GM12873 (cell line): ENCODE measurements around the gene CMTM8.

Experiments used
- TF ChIP-seq, protein P1 (sequence below): IDR thresholded peaks from 2 replicates; pipeline ENCODE4 v1.5.1; 2012; ENCODE audit warnings: low read depth, mild to moderate bottlenecking, moderate library complexity, low read length, control low read depth; ENCODE audit not compliant: insufficient read depth; ENCODE audit errors: missing control alignments

Gene CMTM8

DNA sequence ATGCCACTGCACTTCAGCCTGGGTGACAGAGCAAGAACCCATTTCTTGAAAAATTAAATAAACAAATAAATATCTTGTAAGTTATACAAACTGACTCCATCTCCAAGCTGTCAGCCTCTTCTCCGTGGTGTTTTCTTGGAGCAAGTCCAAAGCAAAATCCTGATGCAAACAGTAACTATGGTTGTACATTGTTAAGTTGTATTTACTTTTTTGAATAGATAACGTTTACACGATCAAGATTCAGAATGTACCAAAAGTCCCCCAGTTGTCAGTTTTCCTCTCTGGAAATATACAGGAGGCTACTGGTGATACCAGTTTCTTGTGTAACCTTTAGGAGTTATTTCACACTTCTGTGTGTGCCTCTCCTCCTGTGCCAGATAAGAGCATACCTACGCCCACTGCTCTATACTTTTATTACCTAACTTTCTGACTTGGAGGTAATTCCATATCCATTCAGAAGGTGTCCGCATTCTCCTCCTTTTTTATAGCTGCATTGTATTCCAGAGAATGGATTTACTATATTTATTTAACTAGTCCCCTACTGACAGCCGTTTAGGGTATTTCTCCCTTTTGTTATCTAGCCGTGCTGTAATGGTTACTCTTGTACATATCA lies 167.3 kb downstream of the CMTM8 start:
- TF ChIP-seq, protein P1, sequence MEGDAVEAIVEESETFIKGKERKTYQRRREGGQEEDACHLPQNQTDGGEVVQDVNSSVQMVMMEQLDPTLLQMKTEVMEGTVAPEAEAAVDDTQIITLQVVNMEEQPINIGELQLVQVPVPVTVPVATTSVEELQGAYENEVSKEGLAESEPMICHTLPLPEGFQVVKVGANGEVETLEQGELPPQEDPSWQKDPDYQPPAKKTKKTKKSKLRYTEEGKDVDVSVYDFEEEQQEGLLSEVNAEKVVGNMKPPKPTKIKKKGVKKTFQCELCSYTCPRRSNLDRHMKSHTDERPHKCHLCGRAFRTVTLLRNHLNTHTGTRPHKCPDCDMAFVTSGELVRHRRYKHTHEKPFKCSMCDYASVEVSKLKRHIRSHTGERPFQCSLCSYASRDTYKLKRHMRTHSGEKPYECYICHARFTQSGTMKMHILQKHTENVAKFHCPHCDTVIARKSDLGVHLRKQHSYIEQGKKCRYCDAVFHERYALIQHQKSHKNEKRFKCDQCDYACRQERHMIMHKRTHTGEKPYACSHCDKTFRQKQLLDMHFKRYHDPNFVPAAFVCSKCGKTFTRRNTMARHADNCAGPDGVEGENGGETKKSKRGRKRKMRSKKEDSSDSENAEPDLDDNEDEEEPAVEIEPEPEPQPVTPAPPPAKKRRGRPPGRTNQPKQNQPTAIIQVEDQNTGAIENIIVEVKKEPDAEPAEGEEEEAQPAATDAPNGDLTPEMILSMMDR = no peak

GRCh38 chr3:32406486-32407408 lies 168.3 kb downstream of the CMTM8 start:
- TF ChIP-seq, protein P1 = no peak

GRCh38 chr3:32410367-32411246 lies 172.1 kb downstream of the CMTM8 start:
- TF ChIP-seq, protein P1 = no peak

DNA sequence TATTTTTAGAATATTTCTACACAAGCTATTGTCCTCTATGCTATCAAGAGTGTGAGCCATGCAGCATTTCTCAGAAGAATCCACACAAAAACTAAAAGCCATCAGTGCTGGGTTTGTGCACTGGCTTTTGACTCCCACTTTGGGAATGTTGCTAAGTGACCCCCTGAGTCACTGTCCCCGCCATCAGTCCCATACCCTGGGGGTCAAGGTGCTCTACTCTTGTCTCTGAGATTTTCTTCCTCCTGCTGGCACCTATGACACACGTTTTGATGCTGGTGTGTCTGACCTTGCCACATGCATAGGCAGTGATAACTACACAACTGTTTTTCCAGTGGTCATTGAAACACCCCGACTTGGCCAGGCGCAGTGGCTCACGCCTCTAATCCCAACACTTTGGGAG lies 173.0 kb downstream of the CMTM8 start:
- TF ChIP-seq, protein P1 = no peak

GRCh38 chr3:32412887-32413286 lies 174.4 kb downstream of the CMTM8 start:
- TF ChIP-seq, protein P1 = no peak

GRCh38 chr3:32413845-32414521 lies 175.5 kb downstream of the CMTM8 start:
- TF ChIP-seq, protein P1 = no peak
